Measurements from ENCODE around the gene SLC37A4. TPM values are rescaled to one million over a fixed set of nuclear protein-coding genes. Genes with fewer than 3 reads are reported as not detected.
A peak's percentile ranks its signal among the peaks of the same experiment; 100 is the strongest.

Gene SLC37A4
- total and polyA plus RNA-seq, 2 of the 13 experiments (the other 11 are each of a cell fraction or from before 2014, with no cell fraction given): 43.0 to 56.1 TPM

GRCh38 chr11:119057000-119057769, 26.5 kb upstream of the SLC37A4 start, which contains the start of gene HYOU1 (continued):
- TF ChIP-seq ZNF800 (CRISPR knock-in tag; IDR thresholded peaks at IDR 0.05) (no peak), CERS6 (CRISPR knock-in tag; IDR thresholded peaks at IDR 0.05) (no peak), ZNF460 (CRISPR knock-in tag; IDR thresholded peaks at IDR 0.05; ENCODE audit: borderline replicate concordance) (no peak), BORCS8-MEF2B (CRISPR knock-in tag; IDR thresholded peaks at IDR 0.05) (peak; percentile 59), CENPT (CRISPR knock-in tag; IDR thresholded peaks at IDR 0.05; ENCODE audit: low read depth) (no peak), KAT8 (CRISPR knock-in tag; IDR thresholded peaks at IDR 0.05) (peak; percentile 86), MLLT10 (CRISPR knock-in tag; IDR thresholded peaks at IDR 0.05) (no peak), CENPBD1 (CRISPR knock-in tag; IDR thresholded peaks at IDR 0.05; ENCODE audit: borderline replicate concordance, low read depth) (no peak), ZNF326 (CRISPR knock-in tag; IDR thresholded peaks at IDR 0.05; ENCODE audit: borderline replicate concordance) (no peak), KLF6 (CRISPR knock-in tag; IDR thresholded peaks at IDR 0.05) (no peak), RERE (CRISPR knock-in tag; IDR thresholded peaks at IDR 0.05; ENCODE audit: low read depth) (no peak), SYNCRIP (IDR thresholded peaks at IDR 0.05; ENCODE audit: insufficient read depth, low read depth, low read length) (no peak), MIER2 (CRISPR knock-in tag; IDR thresholded peaks at IDR 0.05) (no peak), WIZ (CRISPR knock-in tag; IDR thresholded peaks at IDR 0.05) (no peak), FIP1L1 (IDR thresholded peaks at IDR 0.05; ENCODE audit: borderline replicate concordance, insufficient read depth, low read depth, low read length) (no peak)

Data from HepG2 (cell line).